Stimulated activated CD8-positive, alpha-beta memory T cell treated with anti-CD3 and anti-CD28 coated beads, Interleukin-4, amount 100 ng/mL, for 1 hour (primary cell): ENCODE data around the gene LYPD6B.

Experiments used
- DNase-seq, 2 donors: peaks; one replicate each; pipeline ENCODE4 v3.0.0-alpha.2; 2020; ENCODE audit warnings: low read depth in 2 of 2, low spot score in 1 of 2

Gene LYPD6B

DNA sequence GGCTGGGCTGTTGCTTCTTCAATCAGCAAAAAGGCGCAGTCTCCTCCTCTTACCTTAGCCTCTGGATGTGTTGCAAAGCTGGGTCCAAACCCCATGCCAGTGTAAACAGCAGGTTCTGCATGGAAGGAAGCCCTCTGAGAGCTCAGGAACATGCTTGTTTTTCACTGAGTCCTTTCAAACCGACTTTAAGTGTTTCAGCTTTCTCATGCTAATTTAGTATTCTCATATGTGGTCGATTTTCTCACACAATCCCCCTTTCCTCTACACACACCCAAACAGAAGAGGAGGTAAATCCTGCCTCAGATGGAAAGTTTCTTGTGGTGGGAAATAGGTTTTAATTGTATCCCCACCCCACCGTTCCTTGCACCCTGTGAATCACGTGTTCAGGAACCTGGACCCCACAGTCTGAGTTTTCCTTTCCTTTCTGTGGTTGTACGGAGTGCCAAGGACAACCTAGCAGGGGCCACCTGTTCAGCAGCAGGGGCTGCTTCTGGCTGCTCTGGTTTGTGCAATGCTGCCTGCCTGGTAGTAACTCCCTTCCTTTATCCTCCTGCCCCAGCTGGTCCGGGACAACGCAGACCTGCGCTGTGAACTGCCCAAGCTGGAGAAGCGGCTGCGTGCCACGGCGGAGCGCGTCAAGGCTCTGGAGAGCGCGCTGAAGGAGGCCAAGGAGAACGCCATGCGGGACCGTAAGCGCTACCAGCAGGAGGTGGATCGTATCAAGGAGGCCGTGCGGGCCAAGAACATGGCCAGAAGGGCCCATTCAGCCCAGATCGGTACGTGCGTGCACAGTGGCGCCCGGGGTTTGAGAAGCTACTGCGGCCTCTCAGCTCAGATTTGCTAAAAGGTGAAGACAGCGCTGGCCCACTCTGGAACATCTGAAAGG is 28.7 kb upstream of the LYPD6B start:
- no peak for DNase-seq

DNA sequence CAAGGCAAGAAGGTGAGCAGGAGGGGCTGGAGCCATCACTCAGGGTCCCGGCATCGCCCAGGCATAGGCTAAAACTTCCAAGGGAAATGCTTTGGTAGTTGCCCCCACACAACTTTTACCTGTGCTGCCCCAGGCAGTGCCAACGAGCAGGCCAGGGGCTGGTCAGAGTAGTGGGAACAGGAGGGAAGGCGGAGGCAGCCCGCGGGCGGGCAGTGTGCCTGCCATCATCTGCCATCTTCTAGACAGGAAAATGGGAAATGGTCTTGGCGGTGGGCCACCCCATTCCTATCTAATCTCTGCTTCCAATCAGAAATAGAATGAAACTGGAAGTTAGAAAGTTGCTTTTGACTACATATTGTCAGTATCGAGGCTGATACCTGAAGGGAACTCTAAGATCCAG is 26.0 kb upstream of the LYPD6B start:
- DNase-seq: no peak

DNA sequence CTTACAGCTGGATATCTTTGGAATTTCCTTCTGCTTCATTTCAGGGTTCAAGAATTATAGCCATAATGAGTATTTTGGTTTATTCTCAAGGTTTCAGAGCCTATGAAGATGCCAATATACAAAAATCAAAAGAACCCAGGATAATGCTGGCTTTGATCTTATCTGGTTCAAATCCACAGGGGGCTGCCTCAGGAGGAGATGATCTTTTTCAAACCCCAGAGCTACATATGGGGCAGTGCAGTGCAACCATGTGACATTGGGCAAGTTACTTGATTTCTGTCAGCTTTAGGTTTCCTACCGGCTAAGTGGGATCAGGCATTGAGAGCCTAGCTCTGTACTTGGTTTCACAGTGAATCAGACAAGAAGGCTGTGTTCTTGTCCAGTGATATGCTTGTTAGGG is 23.0 kb upstream of the LYPD6B start:
- no peak for DNase-seq

DNA sequence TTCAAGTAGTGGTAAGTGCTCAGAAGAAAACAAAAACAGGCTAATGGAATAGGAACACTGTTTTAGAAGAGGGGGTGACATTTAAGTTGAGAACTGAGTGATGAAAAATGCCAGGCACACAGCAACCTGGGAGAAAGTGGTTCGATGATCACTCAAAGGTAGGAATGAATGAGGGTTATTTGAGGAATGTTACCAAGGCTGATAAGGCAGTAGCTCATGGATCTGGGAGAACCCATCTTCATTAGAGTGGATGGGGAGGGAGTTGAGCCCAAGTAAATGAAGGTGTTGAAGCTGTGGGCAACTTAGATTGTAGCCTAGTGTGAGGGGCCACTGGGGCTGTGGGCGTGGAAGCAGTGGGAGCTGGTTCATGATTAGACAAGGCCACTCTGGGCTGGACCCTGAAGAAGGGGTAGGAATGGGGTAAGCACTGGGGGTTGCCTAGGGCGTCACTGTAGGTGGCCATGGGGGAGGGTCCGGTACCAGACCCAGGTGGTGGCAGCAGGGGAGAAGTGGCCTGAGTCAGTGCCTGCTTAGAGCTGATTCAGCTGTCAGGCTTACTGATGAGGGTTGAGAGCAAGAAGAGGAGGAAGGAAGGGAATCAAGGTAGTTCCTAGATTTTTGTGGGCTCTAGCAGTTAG is 22.5 kb upstream of the LYPD6B start:
- DNase-seq: no peak

DNA sequence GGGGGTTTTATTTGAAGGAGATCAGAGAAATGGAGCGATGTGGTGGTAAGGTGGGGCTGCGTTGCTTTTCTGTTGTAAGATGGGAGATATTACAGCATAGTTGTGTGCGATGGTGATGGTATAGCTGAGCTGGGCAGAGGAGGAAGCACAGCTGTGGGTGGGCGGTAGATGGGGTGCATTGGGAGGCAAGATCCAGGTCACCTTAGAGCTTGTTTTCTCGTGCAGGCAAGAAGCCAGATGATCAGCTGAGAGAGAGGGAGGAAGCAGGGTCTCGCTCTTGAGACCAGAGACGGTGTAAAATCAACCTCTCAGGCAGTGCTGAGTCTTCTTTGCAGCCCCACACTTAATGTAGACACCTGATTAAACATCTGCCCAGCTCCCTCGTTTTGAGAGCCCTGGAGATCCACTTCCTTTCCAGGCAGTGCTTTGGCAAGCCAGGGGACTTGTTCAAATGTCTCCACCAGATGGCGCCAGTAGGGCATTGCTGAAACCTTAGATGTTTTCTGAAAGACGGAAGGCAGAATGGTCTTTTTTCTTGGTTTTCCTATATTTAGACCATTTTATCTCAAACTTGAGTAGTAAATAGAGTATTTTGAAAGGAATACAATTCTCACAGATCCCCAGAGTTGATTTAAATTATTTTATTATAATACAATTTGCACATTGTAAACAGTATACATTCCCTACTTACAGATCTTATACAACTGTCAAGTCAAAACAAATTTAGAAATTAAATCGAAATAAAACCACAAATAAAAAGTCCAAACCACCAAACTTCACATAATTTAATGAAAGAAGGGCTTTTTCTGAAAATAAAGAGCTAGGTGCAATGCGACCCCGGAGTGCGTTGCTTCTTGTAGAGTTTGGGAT is 21.1 kb upstream of the LYPD6B start:
- peak; percentile 36 to 51 for DNase-seq

DNA sequence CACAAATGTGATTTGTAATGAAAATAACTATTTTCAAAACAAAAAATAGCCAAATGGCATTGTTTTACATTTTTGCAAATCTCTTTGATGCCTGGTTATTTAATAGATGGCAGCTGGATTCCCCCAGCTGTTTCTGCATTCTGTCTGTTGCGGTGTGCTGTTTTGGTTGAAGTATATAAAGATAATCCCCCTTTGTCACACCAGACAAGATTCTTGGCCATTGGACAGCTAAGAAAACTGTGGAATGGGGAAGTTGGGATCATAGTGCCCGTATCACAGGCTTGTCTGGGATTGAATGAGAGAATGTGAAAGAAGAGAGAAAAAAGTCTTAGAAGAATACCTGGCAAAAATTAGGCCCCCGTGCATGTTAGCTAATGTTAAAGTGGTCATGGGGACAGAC is 19.5 kb upstream of the LYPD6B start:
- no peak for DNase-seq

DNA sequence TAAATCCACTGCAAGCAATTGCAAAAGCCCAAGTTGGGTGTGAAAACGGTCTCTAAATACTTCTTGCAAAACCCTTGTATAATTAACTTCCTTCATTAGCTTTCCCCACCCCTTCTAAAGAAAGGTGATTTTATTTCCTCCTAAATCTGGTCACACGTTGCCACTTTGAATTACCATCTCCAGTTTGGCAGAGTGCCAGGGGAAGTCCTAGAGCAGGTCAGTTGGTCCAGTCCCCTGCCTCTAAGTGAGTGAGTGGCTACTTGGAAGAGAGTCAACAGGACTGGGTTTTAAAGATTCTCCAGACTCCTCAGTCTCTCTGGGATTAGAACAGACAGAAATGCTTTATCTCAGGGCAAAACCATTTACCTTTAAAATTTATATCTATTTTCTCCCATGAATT is 18.7 kb upstream of the LYPD6B start:
- no peak for DNase-seq

DNA sequence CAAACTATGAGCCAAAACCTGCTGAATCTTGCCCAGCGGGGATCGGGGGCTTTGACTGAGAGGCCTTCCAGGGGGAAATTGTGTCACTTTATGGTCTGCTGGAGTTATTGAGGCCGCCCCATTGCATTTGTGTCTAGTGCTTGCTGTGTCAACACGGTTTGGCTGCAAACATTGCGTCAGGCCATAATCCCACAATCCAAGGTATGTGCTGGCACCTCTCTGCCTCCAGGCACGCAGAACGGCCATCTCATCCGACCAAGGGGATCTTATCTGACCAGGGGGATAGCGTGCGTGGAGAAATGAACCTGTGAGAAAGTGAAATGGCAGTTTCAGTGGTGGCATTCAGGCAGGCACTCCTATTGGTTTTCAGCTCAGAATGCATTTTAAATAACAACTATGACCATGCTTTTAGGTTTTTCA is 18.1 kb upstream of the LYPD6B start:
- DNase-seq: no peak

DNA sequence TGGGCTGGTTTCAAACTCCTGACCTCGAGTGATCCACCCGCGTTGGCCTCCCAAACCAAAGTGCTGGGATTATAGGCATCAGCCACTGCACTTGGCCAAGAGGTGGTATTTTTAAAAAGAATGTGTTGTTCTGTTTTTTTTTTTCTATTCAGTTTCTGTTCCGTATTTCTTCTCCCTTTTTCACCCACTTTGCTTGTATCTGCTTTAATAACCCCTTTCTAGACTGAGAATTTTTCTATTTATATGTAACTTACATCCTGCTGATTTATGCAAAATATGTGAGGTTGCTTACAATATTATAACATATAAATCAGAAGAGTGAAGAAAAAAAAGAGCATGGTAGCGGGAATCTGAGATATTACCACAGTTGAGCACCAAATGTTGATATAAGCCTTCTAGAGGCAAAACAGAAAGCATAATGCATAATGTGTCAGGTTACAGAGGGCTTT is 17.2 kb upstream of the LYPD6B start:
- DNase-seq: no peak

DNA sequence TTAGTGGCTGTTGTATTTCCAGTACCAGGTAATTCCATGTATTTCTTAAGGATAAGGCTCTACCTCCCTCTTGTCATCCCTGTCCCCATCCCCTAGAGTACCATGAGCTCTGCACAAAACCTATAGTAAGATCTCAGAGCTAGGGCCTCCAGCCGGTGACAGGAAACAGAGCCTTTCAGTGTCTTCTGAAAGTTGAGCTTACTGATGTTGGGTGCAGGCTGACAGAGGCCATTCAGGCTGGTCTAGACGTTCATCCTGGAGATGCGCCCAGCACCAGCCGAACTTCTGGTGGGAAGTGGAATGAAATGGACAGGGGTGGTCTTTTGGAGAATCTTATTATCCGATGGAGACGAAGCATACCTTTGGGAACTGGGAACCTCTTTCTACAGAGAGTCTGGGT is 16.7 kb upstream of the LYPD6B start:
- no peak for DNase-seq

DNA sequence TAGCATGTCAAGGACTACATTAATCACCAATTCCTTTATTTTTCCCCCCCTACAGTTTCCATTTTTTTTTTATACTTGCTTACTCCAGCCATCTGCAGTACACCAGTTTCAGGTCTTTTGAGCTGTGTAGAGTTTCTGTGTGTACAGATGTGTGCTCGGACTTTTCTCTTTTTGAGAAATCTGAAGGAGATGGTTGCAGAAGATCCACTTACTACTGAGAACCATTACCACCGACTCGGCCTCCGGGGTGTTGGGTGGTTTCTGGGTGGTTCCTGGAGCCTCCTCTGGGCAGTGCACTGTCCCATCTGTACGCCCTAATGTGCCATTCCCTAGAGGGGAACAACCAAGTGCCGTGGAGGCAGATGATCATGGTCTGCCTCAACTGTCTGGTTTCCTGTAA is 15.4 kb upstream of the LYPD6B start:
- DNase-seq: no peak

DNA sequence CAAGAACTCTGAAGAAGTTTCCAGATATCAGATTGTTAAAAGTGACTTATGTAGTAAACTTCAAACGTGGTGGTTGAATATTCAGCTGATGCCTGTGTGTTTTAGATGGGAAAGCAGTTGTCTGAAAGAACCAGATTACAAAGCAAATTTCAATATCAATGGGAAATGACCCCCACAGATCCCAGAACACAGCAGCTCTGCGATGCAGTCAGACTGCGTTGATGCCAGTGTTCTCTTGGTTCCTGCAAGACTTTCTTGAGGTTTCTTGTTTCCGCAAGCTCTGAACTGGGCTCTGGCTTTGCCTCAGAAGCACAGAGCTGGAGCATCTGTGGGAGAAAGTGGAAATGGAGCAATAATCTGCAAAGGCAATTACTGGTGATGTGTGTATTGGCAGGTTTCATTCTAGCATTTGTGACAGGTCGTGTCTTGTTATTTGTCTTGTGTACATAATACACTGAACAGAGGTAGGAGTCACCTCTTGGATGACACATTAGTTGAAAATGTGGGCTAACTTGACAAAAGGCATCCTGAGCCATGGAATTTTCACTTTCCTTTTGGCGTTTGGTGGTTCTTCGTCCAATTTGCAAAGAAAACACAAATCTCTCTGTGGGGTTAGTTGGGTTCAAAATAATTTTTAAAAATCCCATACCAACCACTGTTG is 10.8 kb upstream of the LYPD6B start:
- DNase-seq: no peak

DNA sequence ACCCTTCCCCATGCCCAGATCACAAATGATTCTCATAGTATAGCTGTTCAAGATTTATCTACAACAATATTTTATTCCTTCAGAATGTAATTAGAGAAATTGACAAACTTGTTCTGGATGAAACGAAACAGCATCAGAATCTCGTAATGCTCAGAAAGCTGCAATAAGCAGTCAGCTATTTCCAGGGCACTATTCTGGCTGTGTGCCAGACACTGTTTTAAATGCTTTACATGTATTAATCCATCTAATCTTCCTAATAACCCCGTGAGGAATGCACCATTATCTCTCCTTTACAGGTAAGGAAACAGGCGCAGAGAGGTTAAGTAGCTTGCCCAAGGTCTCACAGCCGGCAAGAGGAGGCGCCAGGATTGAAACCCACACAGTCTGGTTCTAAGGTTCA is 10.1 kb upstream of the LYPD6B start:
- no peak for DNase-seq

DNA sequence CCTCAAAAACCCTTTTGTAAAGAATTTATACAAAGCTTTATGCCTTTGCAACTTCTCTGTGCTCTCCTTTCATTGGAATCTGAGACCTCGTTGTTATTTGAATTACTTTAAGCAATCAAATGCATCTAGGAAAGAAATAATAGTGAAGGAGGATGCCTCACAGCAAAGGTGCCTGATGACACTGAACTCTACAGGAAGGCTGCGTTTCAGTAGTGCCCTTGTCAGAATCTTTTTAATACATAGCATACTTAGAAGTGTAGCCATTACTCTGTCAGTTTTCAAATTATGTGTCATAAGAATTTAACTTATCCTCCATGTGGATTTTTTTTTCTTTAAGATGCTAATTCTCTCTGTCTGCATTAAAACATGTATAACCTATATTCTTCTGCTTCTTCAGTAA is 9.6 kb upstream of the LYPD6B start:
- no peak for DNase-seq

DNA sequence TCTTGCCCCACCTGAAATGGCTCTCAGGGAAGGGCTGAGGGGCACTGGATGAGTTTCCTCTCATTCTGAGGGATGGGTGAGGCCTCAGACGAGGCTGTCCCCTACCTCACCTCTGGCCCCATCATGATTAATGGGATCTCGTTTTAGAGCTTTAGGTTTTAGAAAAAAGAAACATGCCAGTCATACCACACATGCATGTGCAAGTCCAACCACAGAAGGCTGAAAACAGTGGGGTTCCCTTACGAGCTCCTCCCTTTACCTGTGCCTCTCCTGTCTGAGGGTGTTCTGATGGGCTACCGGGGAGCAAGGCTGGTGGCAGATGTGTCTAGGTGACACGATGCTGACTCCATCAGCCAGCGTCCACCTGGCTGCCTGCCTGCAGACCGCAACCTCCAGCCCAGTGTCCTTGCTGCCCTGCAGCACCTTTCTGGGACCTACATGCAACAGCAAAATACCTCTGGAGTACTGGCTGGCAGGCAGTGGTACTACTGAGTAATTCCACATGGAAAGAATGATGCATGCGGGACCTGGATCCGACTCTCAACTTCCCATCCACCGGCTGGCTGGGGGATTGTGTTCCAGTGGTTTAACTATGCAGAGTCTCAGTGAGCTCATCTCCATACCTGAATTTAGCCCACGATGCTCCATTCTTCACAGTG is 9.1 kb upstream of the LYPD6B start:
- DNase-seq: no peak

DNA sequence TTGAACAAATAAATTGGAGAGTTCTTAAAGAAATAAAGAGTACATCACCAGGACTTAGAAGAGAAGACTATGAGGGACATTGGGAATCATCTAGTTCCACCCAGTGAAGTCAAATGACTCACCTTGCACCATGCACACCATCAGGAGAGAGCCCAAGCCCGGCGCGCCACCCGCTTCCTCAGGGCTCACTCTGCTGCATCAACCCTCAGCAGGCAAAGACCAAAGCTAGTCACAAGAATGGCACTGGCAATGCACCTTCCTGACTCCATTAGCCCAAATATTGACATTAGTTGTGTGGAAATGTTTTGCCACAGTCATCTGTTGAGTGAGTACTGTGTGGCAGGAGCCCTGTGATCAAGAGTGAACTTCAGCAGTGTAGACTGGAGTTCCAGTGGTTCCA is 7.1 kb upstream of the LYPD6B start:
- no peak for DNase-seq

DNA sequence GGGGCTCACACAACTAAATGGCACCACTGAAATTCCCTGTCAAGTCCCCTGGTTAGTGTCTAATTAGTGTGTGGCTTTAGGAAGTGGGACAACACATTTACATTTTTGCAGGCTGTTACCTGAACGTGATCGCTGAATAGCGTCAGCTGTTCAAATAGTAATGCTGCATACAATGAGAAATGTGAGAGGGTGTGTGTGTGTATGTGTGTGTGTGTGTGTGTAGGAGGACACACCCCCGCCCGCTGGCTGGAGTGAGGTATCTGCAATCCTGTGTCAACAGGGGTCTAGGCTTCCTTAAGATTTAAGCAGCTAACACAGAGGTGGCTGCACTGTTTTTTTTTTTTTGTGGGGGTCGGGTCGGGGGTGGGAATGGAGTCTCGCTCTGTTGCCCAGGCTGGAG is 4.8 kb upstream of the LYPD6B start:
- DNase-seq: no peak

DNA sequence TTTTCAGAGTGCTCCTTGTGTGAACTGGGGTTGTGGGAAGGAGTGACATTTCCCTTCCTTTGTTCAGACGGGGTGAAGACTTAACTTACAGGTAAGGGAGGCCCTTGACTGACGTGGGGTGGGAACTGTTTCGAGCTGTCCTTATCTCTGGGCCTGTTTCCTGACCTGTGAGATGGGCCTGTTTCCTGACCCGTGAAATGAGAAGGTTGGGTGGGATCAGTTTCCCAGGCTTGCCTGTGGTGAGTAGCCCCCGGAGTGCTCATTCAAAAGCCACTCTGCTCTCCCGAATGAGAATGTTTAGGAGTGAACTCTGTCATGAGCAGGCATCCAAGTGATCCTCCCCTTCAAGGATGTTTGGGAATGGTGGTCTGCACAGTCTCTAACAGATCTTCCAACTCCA is 4.1 kb upstream of the LYPD6B start:
- no peak for DNase-seq

DNA sequence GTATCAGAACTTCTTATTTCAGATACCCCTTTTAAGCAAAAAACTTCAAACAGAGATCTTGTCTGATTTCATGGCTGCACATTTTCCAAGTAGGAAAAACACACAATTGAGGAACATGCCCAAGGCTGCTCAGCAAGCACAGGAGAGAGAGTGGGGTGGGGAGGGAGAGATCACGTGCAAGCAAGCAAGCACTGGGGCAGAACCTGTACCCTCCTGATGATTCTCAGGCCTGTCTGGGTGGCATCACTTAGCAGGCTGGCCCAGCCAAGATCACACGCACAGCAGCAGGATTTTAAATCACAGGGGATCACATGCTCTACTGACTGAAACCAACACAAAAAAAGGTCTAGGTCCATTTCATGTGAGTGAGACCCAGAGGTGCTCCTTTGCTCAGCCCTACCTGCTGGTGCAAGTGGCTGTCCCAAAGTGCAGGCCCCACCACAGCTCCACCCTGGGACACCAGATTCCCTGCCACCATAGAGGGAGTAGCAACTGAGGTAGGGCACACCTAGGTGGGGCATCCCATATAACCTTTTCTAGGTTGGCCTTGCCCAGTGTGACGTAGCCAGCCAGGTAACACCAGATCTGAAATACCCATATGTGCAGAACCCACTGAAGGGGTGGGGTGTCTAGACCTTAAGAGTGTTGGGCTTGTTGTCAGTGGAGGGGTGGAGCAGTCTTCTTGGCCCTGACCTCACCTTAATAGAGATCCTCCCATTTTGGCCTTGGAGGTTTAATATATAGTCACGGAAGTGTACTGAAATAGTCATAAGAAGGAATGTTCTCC is 1.8 kb upstream of the LYPD6B start:
- DNase-seq: no peak

DNA sequence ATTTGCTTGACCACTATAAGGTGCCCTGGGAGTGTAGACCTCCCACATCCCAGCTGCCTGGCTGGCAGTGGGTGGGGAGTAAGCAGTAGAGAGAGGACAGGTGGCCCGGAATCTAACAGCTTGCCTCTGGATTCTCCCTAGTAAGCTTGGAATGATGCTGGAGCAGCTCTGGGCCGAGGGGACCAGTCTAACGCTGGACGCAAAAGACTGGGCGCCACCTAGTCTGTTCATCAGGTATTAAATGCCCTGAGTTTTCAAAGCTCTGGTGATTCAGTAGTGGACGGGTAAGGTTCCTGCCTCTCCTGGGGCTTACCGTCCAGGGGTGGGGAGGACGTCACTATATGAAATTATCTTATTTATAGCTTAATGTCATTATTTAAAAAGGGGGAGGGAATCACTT is 648 bp upstream of the LYPD6B start:
- DNase-seq: no peak
